HG02571 (cell line): ENCODE data around the gene SH3BGRL2.

Experiments used
- ATAC-seq: cut with Tn5 transposase; IDR thresholded peaks from one replicate; pipeline ENCODE4 v1.9.1; 2021; ENCODE audit warnings: mild to moderate bottlenecking, moderate library complexity; ENCODE audit not compliant: unreplicated experiment

Gene SH3BGRL2

GRCh38 chr6:79630883-79631692 is at the start of gene SH3BGRL2:
TSS of gene SH3BGRL2 (plus strand) at chr6:79631329. CDS start at chr6:79631462, 133 bp downstream.
- ATAC-seq, result peak; percentile 55

- no peak for ATAC-seq
These were observed 46.8 kb upstream of the SH3BGRL2 start for GRCh38 chr6:79584332-79584731.

- no peak for ATAC-seq
These were observed 44.6 kb upstream of the SH3BGRL2 start for GRCh38 chr6:79586548-79586947.

- no peak for ATAC-seq
These were observed 41.4 kb upstream of the SH3BGRL2 start for GRCh38 chr6:79589701-79590100.

GRCh38 chr6:79597155-79597554 is 34.0 kb upstream of the SH3BGRL2 start:
- no peak for ATAC-seq

DNA sequence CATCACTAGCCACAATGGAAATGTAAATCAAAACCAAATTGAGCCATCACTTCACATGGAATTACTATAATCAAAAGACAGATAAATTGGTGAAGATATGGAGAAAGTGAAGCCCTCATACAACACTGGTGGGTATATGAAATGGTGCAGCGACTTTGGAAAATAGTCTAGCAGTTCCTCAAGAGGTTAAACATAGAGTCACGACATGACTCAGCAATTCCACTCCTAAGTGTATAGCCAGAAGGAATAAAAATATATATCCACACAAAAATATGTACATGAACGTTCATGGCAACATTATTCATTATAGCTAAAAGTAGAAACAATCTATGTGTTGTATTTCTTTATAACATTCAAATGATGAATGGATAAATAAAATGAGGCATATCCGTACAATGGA is 33.1 kb upstream of the SH3BGRL2 start:
- ATAC-seq, result no peak

DNA sequence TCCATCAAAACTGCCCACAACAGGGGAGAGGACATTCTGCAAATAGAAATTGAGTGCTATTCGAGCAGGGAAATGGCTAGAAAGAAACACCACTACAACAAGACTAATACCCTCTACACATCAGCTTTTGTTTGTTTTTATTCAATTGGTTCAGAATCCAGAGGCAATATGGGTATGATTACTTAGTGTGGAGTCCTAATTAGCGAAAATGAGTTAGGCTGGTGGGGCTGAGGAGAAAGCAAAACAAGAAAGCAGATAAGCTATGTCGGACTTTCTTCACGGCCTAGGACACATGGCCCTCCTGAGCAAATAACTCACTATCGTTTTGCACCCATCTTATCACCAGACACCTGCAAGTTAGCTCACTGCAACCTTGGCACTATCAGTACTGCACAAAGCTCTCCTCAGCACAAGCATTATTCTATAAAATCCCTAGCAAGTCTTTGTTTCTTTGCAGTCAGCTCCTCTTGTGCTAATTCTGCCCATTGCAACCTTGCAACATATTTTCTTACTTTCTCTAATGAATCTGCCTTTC is 31.3 kb upstream of the SH3BGRL2 start:
- ATAC-seq, result no peak

DNA sequence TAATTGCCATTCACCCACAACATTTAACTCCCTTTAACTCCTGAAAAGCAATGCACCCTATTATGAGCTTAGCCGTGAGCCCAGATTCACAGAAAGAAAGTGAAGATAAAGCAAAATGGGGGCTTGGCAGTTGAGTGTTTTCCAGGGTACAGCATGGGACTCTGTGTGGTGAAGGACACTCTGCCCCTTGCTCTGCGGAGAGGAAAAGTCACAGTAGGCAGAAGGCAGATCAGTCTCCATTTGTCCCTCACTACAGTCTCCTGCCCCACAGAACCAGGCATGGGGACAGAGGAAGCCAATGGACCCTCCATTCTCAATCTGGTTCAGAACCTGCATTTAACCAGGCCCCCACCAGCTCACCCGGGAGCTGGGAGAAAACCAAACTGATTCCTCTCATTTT is 30.8 kb upstream of the SH3BGRL2 start:
- no peak for ATAC-seq

DNA sequence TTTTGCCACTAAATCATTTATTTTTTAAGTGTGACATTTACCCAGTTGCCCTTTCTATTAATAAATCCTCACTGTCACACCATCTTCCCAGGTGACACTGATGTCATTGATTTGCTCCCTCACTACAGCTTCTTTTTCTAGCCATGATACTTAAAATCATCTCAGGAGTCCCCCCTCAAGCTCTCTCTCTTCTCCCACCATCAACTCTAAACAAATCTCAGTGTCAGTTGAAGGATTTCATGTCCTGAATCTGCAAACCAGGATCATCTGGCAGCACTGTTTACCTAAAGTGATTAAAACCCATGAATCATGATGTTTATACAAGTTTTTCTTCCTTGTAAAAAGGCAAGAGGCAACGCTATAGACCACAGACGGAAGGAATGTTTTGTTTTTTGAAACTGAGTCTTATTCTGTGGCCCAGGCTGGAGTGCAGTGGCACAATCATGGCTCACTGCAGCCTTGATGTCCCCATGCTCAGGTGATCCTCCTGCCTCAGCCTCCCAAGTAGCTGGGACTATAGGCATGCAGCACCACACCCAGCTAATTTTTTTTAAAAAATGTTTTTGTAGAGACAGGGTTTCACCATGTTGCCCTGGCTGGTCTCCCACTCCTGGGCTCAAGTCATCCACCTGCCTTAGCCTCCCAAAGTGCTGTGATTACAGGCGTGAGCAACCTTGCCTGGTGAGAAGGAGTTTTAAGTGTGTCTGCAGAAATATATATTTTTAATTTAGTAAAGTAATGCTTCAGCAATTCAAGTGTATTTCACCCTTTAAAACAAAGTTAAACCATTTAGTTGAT is 30.1 kb upstream of the SH3BGRL2 start:
- no peak for ATAC-seq

- ATAC-seq, result no peak
These were observed 28.3 kb upstream of the SH3BGRL2 start for GRCh38 chr6:79602859-79603258.

DNA sequence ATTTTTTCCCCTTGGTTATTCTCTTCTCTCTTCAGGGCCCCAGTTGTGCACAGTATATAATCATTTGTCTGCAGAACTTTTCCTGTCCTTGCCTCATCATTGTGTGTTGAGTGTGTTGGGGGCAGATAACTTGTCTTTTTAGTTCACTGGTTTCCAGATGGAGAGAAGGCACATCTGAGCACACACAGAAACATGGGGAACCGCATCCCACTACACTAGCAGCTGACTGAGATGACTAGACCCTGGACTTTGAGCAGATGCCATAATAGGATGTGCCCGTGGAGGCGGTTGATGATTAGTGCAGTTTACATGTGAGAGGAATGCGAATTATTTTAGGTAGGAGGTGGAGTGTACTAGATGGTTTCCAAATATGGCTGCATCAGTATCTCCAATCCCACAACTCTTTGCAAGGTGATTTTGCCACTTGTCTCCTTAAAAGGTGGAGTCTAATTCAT is 26.5 kb upstream of the SH3BGRL2 start:
- no peak for ATAC-seq

DNA sequence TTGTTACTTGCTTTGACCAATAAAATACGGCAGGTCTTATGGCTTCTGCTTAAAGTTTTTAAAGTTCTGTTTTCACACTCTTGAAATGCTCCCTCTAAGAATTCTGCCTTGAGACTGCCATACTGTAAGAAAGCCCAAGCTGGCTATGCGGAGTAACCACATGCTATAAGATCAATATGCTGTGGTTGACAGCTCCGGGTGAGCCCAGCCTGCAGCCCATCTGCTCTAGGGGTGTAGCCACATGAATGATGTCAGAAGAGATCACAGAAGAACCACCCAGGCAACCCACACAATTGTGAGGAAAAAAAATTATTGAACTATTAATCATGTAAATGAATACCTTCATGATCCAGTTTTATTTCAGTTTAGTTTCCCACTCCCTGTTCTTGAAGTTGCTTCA is 26.1 kb upstream of the SH3BGRL2 start:
- no peak for ATAC-seq

GRCh38 chr6:79605968-79606764 is 25.0 kb upstream of the SH3BGRL2 start:
- ATAC-seq, result no peak

DNA sequence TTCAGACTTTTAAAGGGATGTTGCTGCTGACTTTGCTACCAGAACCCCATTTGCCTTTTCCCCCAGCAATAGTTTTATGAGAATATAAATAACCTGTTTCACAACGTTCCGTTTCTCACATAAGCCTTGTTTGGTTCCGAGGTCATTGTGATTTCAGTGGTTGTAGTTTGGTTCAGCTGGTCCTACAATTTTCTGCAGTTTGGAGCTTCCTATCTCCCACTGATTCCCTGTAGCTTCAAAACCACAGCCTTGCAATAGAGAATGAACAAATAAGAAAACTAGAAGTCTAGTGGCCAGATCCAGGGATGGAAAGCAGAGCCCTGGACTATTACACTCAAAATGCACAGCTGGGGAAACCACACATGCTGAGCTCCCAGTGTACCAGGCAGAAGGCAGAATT is 24.1 kb upstream of the SH3BGRL2 start:
- ATAC-seq, result no peak

GRCh38 chr6:79608334-79609224 is 22.6 kb upstream of the SH3BGRL2 start:
- no peak for ATAC-seq

DNA sequence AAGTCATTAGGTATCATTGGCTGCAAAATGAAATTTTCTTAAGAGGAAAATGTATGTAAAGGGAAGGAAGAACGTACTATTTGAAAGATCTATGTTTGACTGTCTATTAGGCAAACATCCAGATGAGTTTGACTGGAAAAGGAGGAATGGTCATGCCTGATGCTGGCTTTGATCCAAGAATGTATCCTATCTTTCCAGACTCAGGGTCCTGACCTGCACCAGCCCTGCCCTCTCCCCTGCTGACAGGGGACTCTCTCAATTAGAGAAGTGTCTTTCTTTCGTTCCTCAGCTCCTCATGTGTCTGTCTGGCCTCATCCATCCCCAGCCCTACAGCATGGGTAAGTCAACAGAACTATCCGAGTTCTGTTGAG is 21.9 kb upstream of the SH3BGRL2 start:
- ATAC-seq, result no peak

DNA sequence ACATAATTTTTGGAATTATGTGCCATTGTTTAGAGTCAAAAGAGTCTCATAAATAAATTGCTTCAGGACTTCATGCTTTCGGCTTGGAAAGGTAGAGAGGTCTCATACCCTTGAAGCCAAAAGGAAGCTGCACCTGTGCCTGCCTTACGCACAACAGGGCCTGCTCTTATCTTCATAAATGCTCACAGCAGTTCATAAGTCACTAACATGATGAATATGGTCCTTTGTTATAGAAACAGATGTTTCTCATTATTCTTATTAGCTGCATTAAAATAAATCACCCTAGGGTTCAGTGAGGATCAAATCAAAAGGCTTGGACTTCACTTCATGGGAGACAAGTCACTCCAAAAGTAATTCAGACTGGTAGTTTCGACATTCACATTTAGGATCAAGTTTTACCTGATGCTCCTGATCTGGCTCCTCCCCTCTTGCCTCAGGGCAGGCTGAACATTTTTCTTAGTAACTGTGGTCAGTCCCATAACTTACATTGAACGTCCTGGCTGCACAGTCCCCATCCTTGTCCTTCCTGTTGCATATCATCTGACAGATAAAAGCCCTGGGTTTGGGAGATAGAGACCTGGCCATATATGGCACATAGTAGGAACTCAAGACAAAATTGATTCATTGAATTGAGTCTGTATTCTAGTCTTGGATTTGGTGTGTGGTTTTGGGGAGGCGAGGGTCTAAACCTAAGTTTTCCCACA is 20.7 kb upstream of the SH3BGRL2 start:
- ATAC-seq, result no peak

GRCh38 chr6:79612457-79612856 is 18.7 kb upstream of the SH3BGRL2 start:
- no peak for ATAC-seq

DNA sequence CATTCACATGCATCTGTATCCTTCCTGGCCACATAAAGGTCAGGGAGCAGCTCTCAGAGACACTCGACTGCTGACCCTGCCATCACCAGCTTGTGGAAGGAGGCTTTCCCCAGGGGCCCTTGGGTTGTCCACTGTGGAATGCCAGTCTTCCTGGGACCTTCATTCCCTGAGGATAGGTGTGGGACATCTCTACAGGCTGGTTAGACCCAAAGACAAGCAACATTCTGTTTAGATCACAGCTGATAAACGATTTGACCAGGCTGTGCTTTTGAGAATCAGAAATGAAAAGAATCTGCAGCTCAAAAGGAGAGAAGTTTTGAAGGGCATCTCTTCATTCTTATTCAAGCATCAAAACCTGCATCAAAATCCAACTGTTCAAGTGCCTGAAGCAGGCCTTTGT is 18.2 kb upstream of the SH3BGRL2 start:
- no peak for ATAC-seq
